RWPE1 (cell line): Measurements from ENCODE around the gene OR5P2.

Source experiments
- CTCF ChIA-PET: fragments of 350-600 bp; sonication (Branson Sonifier 250); formaldehyde crosslinking; extraction: SDS; loops from one replicate; lab custom pipeline; 2021; lab: Yijun Ruan, JAX
- POLR2A ChIA-PET: fragments of 400-600 bp; formaldehyde crosslinking; extraction: SDS; loops from one replicate; lab custom pipeline; 2020; ENCODE audit warnings: antibody characterized with exemption; ENCODE audit not compliant: low non-redundant PET; lab: Yijun Ruan, JAX
- DNase-seq: peaks from one replicate; pipeline ENCODE4 v3.0.0; 2012; ENCODE audit warnings: low spot score
- H3K27ac ChIP-seq: fragments of 450-650 bp; 2 replicates; pipeline ENCODE4 v1.5.1; 2017
- TF ChIP-seq, protein P1 (sequence below): fragments of 450-650 bp; conservative IDR thresholded peaks from 2 replicates; pipeline ENCODE4 v1.5.1; 2017; ENCODE audit warnings: low read depth, mild to moderate bottlenecking

The OR5P2 gene, protein sequence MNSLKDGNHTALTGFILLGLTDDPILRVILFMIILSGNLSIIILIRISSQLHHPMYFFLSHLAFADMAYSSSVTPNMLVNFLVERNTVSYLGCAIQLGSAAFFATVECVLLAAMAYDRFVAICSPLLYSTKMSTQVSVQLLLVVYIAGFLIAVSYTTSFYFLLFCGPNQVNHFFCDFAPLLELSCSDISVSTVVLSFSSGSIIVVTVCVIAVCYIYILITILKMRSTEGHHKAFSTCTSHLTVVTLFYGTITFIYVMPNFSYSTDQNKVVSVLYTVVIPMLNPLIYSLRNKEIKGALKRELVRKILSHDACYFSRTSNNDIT

DNA sequence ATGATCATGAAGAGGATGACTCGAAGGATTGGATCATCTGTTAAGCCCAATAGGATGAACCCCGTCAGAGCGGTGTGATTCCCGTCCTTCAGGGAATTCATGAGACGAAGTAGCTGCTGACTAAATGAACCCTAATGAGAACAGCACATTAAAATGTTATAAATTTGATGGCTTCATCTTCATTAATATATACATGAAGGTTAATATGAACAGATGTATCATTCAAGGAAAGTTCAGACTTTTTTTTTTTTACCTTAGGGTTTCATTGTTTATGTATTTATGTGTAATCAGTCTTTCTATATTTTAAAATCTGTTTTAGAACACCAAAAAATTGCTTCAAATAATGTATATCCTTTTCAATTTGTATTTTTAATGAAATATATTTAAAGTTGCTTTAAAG, at the start of gene OR5P2:
OR5P2 (minus strand) TSS at position 101 of the 400 bp plus-strand sequence; CDS start at position 101, 0 bp downstream.
- no peak within 1 kb of the TSS for H3K27ac ChIP-seq
- DNase-seq: no peak
- CTCF ChIA-PET: no interaction called here
- POLR2A ChIA-PET: no interaction called here
- TF ChIP-seq, protein P1, sequence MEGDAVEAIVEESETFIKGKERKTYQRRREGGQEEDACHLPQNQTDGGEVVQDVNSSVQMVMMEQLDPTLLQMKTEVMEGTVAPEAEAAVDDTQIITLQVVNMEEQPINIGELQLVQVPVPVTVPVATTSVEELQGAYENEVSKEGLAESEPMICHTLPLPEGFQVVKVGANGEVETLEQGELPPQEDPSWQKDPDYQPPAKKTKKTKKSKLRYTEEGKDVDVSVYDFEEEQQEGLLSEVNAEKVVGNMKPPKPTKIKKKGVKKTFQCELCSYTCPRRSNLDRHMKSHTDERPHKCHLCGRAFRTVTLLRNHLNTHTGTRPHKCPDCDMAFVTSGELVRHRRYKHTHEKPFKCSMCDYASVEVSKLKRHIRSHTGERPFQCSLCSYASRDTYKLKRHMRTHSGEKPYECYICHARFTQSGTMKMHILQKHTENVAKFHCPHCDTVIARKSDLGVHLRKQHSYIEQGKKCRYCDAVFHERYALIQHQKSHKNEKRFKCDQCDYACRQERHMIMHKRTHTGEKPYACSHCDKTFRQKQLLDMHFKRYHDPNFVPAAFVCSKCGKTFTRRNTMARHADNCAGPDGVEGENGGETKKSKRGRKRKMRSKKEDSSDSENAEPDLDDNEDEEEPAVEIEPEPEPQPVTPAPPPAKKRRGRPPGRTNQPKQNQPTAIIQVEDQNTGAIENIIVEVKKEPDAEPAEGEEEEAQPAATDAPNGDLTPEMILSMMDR: no peak

DNA sequence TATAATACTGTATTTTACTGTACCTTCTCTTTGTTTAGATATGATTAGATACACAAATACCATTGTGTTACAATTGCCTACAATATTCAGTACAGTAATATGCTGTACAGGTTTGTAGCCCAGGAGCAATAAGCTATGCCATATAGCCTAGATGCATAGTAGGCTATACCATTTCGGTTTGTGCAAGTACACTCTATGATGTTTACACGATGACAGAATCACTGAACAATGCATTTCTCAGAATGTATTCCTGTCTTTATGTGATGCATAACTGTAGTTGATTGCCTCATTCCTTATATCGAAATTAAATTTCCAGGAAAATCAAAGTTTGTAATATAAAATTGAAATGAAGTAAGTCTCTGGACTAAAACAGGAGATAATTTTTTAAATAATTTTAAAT, 49.3 kb upstream of the OR5P2 start:
- POLR2A ChIA-PET: no interaction called here
- CTCF ChIA-PET: no interaction called here
- no peak overlapping the region for H3K27ac ChIP-seq
- no peak for DNase-seq
- TF ChIP-seq, protein P1: no peak

DNA sequence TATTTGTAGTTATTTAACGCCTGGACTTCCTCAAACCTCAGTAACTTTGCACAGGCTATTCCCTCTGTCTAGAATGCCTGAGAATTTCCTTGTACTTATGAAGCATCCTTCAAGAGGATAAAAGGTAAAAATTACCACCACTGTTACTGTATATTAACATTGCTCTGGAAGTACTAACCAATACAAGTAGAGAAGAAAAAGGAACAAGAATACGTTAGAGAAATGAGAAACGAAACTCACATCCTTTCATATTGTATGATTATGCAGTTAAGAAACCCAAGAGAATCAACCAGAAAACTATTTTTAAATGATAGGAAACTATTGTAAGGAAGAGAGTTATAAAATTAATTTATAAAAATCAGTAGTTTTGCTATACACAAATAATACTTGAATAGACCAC, 48.2 kb upstream of the OR5P2 start:
- ChIA-PET CTCF (no interaction called here), POLR2A (no interaction called here)
- DNase-seq: no peak
- no peak overlapping the region for H3K27ac ChIP-seq
- TF ChIP-seq, protein P1: no peak

DNA sequence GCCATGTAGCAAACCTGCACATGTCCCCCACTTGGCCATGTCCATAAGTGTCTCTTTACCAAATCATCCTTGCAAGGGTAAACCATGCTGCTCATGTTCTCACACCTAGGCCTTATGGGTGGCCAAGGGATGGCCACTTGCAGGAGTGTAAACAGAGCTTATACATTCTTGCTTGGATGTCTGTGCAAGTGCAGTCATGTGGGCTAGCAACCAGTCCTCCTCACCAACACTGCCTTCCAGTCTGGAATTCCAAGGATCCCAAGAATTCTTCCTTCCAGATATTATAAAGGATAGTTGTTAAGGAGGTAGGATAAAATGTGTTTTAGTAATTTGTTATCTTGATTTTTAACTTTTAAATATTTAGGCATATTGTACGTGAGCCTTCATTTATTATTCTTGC, 47.8 kb upstream of the OR5P2 start:
- H3K27ac ChIP-seq: no peak overlapping the region
- ChIA-PET POLR2A (no interaction called here), CTCF (no interaction called here)
- TF ChIP-seq, protein P1: no peak
- no peak for DNase-seq

DNA sequence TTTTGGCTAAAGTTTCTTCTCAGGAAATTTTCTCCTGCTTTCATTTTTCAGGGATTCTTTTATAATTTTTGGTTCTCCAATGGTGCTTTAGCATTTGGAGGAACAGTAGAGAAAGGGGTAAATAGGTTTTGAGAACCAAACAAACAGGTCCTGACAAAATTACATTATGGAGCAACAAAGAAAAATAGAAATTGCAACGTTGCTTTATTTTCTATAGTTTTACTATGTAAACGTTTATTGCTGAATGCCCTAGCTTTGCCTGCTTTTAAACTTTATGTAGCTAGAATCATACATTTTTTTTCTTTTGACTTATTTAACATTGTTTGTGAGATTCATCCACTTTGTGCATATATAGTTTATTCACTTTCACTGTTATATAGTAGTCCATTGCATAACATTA, 43.8 kb upstream of the OR5P2 start:
- TF ChIP-seq, protein P1: no peak
- no peak for DNase-seq
- ChIA-PET CTCF (no interaction called here), POLR2A (no interaction called here)
- H3K27ac ChIP-seq: no peak overlapping the region

DNA sequence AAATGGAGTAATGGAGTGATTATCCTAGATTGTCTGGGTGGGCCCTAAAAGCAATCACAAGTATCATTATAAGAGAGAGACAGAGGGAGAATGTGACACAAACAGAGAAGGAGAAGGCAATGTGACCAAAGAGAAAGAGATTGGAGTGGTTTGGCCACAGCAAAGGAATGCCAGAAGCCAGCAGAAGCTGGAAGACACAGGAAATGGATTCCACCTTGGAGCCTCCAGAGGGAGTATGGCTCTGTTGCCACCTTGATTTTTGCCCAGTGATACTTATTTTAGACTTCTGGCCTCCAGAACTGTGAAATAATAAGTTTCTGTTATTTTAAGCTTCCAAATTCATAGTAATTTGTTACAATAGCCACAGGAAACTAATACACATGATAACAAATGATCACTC, 36.8 kb upstream of the OR5P2 start:
- TF ChIP-seq, protein P1: no peak
- no peak for DNase-seq
- ChIA-PET CTCF (interaction anchor here (0.7 kb wide), 1 partner anchor 152 kb away, joined by 3 read pairs; no protein-coding TSS in a partner anchor), POLR2A (no interaction called here)
- H3K27ac ChIP-seq: no peak overlapping the region
